G401 (cell line): ENCODE results near the gene SLC25A22. TPM values are rescaled to one million over a fixed set of nuclear protein-coding genes. Genes with fewer than 3 reads are reported as not detected.
A peak's percentile ranks its signal among the peaks of the same experiment; 100 is the strongest.

Source experiments
- DNase-seq: peaks from one replicate; pipeline ENCODE4 v3.0.0-alpha.2; 2015; ENCODE audit warnings: low spot score
- in situ Hi-C: cut with HindIII; loops from 2 replicates; pipeline ENCODE4 v1.10.0; 2016; ENCODE audit warnings: low sequenced_read_pairs, mixed read lengths
- total RNA-seq: library from RNA; depleted of rRNA; stranded (reverse); fragments of >200 nt; shearing (Covaris generic); gene quantifications from 2 replicates; pipeline ENCODE4 v1.2.3, GENCODE V29; 2014

SLC25A22 gene
- total RNA-seq, 1 experiment from 2014 or later = 76.5 TPM

DNA sequence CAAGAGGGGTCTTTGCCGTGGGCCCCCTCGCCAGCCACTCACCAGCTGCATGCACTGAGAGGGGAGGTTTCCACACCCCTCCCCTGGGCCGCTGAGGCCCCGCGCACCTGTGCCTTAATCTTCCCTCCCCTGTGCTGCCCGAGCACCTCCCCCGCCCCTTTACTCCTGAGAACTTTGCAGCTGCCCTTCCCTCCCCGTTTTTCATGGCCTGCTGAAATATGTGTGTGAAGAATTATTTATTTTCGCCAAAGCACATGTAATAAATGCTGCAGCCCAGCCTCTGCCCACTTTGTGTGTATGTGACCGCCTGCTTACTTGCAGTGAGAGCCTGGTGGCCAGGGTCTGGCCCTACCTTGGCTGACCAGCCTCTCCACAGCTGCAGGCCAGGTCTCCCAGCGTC is 26.9 kb upstream of the SLC25A22 start:
- DNase-seq = no peak
- in situ Hi-C loops = no loop called here

- in situ Hi-C loops = no loop called here
Measured at GRCh38 chr11:824292-824880, 26.3 kb upstream of the SLC25A22 start.

GRCh38 chr11:823441-824291 is 25.6 kb upstream of the SLC25A22 start:
- DNase-seq = no peak
- in situ Hi-C loops = no loop called here

More at GRCh38 chr11:824292-824880, 26.3 kb upstream of the SLC25A22 start:
- no peak for DNase-seq

DNA sequence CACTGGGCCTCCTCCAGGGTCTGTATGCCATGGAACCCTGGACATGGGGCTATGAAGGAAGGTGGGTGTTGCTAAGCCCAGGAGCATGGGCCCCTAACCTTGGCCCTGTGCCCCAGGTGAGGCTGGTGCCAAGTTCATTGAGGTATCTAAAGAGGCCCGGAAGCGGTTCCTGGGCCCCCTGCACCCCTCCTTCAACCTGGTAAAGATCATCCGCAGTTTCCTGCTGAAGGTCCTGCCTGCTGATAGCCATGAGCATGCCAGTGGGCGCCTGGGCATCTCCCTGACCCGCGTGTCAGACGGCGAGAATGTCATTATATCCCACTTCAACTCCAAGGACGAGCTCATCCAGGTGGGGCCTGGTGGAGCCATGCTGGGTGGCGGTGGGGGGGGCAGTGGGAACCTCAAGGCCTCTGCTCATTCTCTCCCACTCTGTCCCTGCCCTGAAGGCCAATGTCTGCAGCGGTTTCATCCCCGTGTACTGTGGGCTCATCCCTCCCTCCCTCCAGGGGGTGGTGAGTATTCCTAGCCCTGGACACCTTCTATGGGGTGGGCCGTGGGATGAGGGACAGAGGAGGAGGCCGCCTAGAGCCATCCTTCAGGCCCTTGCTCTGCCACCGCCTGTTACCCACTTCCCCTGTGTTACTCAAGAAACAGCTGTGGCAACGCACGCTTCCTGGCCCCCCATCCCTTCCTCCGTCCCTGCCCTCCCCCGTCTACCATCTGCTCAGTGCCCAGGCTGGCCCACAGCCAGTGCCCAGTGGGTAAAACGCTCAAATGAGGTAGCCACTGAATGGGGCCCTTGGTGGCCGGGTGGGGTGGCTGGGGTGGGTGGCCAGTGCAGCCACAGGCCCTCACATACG is 23.7 kb upstream of the SLC25A22 start:
- DNase-seq = peak; percentile 60
- in situ Hi-C loops = no loop called here

GRCh38 chr11:820655-821511 is 22.8 kb upstream of the SLC25A22 start:
- in situ Hi-C loops = no loop called here
- DNase-seq = no peak

GRCh38 chr11:819943-820649 is 22.0 kb upstream of the SLC25A22 start:
- in situ Hi-C loops = no loop called here
- peak; percentile 85 for DNase-seq

- in situ Hi-C loops = no loop called here
- peak; percentile 93 for DNase-seq
Measured at GRCh38 chr11:819129-819931, 21.2 kb upstream of the SLC25A22 start.

- no peak for DNase-seq
- in situ Hi-C loops = no loop called here
Measured at GRCh38 chr11:818396-819128, 20.5 kb upstream of the SLC25A22 start, which contains the start of gene PNPLA2. TSS of gene PNPLA2 (plus strand) at chr11:818914. CDS start at chr11:819719, 805 bp downstream.

- in situ Hi-C loops = no loop called here
Measured at GRCh38 chr11:816433-816779, 18.3 kb upstream of the SLC25A22 start.

DNA sequence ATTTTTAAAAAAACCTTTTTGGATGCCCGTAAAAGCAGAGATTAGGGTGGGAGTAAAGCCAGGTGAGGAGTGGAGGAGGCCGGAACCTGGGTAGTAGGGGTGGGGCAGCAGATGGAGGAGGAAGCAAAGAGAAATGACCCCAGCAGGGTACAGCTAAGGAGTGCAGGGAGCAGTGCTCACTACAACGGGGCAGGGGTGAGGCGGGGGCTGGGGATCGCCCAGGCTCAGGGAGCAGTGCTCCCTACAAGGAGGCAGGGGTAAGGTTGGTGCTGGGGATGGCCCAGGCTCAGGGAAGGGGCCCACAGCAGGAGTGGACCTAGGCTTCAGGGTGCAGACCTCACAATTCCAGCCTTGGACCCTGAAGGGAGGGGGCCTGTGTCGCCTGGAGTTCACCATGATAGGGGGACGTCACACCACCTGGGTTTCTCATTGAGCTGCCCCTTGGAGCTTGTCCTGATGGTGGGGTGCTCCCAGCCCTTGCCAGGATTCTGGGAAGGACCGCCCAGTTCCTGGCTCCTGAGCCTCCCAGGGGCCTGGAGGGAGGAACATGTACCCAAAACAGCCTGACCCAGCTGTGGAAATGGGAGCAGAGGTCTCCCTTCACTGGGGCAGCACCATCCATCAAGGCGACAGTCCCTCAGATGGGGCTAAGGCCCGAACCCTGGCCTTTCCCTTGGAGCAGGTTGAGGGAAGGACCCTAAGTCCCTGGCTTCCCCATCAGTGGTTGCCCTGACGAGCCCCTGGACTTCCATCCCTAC is 17.8 kb upstream of the SLC25A22 start:
- no peak for DNase-seq
- in situ Hi-C loops = no loop called here

More at GRCh38 chr11:816433-816779, 18.3 kb upstream of the SLC25A22 start:
- no peak for DNase-seq

DNA sequence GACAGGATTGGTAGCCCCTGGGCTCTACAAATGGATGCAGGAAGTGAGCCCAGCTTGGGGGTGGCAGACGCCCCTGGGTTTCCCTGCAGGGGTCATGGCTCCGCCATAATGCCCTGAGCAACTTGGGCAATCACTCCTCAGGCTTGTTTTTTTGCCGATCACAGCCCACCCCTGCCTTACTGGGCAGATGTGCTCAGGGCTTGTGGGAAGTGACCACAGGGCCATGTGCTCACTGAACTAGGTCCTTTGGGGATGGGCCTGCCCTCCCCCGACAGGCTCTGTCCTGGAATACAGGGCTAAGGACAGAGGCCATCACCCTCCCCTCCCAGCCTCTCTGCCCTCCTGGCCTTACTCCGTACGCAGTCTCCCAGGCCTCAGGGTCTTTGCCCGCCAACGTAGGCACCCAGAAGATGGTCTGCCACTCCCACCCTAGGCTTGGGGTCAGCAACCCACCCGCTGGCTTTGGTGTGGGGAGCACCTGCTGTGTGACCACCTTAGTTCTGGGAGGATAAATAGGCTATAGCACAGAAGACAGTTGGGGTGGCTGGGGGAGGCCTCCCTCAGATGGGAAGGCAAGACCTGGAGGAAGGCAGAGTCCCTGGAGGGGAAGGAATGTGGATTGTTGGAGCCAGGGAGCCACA is 15.5 kb upstream of the SLC25A22 start:
- in situ Hi-C loops = no loop called here
- no peak for DNase-seq

- in situ Hi-C loops = no loop called here
Measured at GRCh38 chr11:813072-813455, 15.0 kb upstream of the SLC25A22 start.

DNA sequence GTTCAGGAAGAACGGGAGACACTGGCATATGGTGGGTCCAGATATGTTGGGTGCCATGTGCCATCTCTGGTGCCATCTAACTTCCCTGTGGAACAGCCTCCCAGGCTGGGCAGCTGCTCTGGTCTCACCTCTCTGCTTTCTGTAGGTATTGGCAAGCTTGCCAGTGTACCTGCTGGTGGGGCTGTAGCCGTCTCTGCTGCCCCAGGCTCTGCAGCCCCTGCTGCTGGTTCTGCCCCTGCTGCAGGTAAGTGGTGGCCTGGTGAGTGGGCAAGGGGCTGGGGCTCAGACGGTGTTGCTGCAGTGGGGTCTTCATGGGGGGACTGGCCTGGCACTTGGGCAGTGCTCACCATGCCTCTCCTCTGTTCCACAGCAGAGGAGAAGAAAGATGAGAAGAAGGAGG is 14.3 kb upstream of the SLC25A22 start:
- no peak for DNase-seq

More at GRCh38 chr11:813072-813455, 15.0 kb upstream of the SLC25A22 start:
- DNase-seq = no peak

DNA sequence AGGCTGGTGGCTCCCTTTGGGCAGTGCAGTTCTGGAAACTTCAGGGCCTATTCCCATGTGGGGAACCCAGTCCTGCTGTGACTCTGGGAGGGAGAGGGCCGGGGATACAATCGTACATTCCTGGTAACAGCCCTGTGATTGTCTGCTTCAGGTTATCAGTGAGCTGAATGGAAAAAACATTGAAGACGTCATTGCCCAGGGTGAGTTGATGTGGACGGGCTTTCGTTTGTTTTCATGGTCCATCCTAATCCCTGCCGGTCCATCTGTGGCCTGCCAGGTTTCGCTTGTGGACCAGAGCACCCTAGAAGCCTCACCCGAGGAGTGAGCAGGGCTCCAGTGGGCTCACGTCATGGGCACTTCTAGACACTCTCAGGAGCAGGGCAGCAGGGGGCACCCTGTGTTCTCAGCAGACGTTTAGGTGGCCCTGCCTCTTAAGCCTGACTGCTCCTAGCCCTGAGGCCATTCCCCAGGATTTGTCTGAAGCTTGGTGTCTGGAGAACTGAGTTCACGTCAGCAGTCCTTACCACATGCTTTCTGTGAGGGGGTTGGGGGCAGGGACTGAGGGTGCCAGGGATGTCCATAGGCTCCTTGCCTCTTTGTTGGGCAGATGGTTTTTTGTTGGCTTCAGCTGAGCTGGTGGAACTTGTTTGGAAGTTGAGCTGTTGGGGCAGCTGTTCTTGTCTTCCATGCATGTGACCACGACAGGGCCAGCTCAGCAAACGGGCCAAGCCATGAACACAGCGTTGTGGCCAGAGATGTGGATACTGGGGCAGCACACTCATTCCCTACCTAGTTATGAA is 13.6 kb upstream of the SLC25A22 start:
- in situ Hi-C loops = no loop called here

More for the DNA sequence above, 14.3 kb upstream of the SLC25A22 start:
- in situ Hi-C loops = no loop called here

DNA sequence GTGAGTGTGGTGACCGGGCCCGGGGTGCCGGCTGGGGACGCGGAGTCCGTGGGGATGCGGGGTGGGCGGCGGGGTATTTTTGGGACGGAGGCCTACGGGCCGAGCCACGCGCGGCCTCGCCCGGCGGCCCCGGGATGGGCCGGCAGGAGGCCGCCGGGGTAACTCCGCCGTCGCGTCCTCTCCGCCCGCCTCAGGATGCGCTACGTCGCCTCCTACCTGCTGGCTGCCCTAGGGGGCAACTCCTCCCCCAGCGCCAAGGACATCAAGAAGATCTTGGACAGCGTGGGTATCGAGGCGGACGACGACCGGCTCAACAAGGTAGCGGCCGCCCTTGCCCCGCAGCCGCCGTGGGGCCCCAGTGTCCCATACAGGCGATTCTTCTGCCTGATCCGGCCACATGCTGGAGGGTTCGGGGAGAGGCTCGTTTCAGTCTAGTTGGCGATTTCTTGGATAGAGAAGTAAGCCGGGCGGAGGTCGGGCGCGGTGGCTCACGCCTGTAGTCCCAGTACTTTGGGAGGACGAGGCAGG is 12.0 kb upstream of the SLC25A22 start:
- in situ Hi-C loops = no loop called here

More for the DNA sequence above, 13.6 kb upstream of the SLC25A22 start:
- DNase-seq = no peak

More for the DNA sequence above, 12.0 kb upstream of the SLC25A22 start:
- DNase-seq = no peak
